NAMALWA (cell line): Measurements from ENCODE around the gene RCOR2.

ENCODE experiments used
- DNase-seq: peaks from one replicate; pipeline ENCODE4 v3.0.0-alpha.2; 2015; ENCODE audit warnings: low spot score

Gene RCOR2

DNA sequence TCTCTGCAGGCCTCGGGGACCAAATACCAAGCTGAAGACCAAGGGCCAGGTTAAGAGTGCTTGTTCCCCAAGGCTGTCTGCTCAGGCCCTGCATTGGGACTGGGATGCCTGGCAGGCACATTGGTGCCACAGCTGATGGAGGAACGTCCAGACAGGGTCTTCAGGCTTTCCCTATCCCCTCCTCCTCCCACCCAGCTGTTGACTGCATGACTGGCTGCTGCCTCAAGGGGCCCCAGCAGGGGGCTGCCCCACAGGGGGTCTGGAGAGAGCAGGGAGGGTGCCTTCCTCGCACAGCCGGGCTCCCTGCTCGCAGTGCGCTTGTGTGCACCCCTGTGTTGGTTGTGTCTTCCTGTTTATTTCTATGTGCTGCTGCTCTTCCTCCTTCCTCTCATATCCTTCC lies 9.9 kb downstream of the RCOR2 start:
- no peak for DNase-seq

DNA sequence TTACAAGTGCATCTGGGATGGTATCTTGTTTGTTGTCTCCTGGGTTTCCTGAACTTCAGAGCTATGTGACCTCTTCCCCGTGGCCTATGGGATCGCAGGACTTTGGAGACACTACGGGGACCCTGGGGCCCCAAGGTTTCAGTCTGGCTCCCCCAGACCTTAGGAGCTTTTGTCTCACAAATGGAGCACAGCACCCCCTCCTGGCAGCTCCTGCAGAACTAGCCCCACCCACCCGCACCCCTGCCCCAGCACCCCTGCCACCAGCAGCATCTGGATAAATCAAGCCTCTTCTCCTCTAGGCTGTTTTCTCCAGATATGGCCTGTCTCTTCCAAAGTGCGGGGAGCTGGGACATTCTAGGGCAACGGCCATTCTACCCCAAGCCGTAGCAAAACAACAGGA lies 10.4 kb downstream of the RCOR2 start:
- peak; percentile 45 for DNase-seq

DNA sequence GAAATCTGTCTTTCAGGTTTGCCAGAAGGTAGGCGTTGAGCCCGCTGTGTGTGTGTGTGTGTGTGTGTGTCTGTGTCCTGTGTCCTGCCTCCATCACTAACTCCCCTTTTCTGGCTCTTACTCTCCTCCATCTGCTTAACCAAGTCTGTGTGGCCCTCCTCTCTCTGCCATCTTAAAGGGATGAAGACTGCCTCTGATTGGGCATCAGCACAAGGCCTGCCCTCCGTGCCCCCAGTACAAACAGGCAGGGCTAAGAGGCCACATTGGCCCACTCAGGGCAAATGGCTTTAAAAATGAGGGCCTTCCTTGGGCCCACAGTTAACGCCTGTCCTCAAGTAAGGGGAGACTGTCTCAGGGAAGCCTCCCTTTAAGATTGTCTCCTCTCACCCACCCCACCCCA lies 10.9 kb downstream of the RCOR2 start:
- no peak for DNase-seq

DNA sequence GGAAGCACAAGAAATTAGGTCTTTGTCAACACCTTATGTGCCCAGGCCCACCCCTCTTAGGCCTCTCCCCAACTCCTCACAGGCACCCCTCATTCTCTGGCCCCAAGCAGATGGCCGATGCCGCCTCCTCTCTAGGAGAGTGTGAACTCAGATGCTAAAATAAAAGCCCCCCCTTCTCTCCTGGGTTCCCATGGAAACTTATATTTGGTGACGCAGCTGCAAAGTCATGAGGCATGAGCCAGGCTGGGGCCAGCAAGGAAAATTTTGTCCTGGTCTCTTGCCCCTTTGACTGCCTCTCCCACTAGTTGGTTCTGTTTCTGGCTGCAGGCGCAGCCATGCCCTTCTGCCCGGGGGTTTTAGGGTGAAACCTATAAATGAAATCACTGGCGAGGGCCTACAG lies 11.8 kb downstream of the RCOR2 start:
- DNase-seq: no peak

DNA sequence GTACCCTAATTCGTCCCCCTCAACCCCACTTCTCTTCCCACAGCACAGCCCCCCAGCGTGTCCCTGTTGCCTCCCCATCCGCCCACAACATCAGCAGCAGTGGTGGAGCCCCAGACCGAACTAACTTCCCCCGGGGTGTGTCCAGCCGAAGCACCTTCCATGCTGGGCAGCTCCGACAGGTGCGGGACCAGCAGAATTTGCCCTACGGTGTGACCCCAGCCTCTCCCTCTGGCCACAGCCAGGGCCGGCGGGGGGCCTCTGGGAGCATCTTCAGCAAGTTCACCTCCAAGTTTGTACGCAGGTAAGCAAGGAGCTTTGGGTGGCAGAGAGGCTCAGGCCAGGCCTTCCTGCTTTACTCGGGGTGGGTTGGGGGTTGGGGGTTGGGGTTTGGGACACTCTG lies 12.2 kb downstream of the RCOR2 start:
- DNase-seq: no peak

DNA sequence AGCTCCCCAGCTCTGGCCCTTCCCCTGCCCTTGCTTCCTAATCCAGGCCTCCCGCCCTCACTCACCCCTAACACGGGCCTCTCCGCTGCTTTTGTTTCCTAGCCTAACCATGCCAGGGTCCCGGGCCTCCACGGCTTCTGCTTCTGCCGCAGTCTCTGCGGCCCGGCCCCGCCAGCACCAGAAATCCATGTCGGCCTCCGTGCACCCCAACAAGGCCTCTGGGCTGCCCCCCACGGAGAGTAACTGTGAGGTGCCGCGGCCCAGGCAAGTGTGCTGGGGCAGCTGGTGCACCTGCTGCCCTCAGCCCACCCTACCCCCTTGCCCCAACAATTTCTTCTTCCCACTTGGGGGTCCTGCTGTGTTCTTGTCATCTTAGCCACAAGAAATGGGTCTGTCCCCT lies 13.1 kb downstream of the RCOR2 start:
- DNase-seq: no peak

DNA sequence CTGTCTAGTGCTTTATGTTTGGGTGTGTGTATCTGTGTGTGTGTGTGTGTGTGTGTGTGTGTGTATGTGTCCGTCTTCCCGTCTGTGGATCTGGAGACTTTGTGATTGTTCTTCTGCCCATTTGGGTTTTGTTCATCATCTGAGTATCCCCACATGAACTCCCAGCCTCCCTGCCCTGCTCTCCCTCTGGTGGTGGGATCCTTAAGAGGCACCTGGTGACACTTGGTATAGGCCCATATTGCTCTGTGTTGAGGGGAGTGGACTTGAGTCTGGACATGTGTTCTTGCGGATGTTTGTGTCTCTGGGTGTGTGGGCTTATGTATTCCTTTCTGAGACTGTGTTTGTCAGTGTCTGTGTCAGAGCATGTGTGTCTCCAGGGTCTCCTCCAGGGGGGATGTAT lies 15.3 kb downstream of the RCOR2 start:
- peak; percentile 47 for DNase-seq

DNA sequence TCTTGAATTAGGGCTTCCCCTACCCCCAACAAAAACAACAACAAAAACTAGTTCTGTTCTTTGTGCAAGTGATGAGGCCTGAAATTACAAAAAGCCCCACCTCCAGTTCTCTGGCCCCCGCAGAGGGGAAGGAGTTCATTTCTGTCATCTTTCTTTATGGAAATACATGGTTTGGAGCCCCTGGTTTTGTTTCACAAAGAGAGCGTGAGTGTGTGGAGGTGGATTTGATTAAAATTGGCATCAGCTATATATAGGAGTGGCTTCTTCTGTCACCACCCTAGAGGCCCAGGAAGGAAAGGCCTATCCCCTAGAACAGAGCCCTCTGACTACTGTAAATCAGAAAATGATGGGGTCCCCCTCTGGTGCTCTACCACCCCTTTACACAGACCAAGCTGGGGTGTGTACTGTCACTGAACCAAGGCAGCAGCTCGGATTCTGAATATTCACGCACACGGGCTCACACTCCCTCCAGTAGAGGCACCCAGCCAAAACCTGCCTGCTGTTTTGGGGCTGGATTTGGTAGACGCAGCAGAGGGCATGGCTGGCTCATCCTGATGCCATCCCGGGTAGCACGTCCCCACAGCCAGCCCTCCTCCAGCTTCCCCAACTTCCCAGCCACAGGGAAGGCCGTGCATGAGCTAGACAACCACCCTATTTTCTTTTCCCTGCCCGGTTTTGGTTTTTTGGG lies 19.4 kb downstream of the RCOR2 start:
- DNase-seq: no peak

DNA sequence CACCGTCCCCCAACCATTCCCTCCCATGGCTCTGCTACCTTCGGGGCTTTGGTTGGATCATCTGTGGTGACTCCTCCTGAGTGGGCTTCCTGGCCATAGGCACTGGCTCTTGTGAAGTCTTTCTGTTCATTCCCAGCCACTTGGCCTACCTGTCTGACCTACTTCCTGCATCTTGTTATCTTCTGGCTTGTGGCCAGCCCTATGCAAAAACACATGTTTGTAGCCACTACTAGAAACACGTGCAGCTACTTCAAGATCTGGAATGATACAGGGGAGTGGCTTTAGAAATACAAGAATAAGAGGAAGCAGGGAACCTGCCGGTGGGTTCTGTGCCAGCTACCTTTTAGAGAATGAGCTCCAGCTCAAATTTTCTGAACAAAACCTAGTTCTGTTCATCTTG lies 20.9 kb downstream of the RCOR2 start:
- no peak for DNase-seq

DNA sequence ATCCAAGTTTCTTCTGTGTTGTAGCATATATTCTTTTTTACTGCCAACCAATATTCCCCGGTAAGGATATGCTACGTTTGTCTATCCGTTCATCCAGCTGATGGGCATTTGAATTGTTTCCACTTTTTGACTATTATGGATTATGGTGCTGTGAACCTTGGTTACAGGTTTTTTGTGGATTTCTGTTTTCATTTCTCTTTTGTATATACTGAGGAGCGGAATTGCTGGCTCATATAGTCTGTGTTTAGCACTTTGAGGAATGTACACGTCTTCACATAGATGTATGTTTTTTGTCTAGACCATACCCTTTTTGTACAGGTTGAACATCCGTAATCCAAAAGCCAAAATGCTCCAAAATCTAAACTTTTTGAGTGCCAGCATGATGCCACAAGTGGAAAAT lies 23.6 kb downstream of the RCOR2 start:
- no peak for DNase-seq

DNA sequence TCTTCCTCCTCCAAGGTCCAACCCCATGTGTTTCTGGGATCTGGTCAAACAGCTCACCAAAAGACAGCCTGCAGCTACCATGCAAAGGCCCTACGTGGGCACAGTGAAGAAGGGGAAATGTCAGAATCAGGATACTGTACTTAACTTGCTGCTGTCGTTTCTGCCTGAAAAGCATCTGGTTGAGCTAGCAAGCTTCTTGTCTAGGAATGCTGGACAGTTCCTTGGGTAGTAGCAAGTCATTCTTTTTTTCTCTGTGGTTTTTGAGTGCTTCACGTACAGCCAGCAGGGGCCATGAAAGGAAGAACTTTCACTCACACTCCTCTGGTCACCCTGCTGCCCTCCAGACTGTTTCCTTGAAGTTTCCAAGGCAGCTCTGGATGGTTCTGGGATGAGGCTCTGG lies 24.7 kb downstream of the RCOR2 start:
- no peak for DNase-seq

DNA sequence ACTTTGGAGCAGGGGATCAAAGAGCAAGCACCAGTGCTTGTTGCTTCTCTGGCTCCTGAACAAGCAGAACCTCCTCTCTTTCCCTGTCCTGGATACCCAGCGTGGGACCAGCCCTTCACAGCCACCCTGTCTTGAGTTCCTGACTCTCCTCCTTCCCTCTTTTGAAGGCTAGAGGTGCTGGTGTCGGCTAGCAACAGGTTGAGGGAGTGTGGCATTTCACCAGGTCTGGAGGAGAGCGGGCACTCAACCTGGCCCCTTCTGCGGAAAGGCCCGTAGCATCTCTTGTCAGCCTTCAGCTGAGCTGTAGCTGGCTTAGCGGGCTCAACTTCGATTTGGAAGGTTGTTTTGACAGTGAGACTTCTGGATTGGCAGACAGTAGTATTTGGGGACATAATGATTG lies 26.6 kb downstream of the RCOR2 start:
- no peak for DNase-seq

DNA sequence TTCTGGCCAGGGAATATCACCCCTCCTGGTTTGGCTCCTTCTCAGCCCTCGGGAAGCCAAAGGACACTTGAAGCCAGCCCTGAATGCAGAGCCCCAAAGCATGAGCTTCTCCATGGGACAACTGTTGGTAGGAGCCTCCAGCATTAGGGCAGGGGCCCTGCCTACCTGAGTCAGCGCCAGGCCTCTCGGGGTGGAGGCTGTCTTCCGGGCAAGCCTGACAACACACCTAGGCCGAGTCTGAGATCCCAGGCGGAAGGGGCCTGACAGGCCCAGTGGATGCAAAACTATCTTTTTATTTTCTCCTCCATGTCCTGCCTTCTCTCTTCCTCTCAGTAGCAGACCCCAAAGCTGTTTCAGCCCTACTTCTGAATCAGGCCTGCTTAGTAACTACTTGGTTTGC lies 27.6 kb downstream of the RCOR2 start:
- DNase-seq: no peak

DNA sequence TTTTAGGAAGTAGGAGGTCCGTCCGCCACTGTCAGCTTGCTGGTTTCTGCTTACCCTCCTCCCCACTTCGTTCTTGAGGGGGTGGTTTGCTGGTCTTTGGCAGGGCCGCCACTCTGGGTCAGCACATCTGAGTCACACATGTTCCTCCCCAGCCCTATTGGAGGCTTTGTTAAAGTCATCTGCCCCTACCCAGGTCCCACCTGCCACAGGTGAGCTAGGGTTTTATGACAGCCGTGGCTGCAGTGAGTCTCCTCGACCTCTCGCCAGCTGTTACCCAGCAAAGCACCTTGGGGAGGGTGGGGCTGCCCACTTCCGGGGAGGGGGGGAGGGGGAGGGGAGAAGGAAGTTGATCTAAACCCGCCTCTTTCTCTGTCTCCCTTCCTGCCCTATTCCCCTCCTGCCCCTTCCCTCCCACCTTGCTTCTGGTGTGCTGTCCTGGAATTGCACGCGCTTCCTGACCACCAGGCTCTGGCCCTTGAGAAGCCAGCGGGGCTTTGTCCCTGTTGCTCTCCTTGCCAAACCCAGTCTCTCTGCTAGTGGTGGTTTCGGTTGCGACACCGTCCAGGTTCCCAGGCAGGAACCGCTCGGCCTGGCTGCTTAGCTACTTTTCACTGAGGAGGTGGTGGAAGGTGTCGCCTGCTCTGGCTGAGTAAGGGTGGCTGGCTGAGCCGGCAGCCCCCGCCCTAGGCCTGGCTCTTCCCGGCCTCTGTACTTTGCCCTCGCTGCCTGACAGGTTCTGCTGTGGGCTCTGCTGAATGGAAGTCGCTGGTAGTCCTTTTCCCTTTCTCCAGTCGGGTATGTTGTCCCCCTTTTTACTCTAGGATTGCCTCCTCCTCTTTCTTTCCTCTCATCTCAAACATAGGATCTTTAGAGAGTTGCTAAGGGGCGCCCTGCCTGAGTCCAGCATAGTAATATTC lies 28.5 kb downstream of the RCOR2 start:
- DNase-seq: peak; percentile 60

DNA sequence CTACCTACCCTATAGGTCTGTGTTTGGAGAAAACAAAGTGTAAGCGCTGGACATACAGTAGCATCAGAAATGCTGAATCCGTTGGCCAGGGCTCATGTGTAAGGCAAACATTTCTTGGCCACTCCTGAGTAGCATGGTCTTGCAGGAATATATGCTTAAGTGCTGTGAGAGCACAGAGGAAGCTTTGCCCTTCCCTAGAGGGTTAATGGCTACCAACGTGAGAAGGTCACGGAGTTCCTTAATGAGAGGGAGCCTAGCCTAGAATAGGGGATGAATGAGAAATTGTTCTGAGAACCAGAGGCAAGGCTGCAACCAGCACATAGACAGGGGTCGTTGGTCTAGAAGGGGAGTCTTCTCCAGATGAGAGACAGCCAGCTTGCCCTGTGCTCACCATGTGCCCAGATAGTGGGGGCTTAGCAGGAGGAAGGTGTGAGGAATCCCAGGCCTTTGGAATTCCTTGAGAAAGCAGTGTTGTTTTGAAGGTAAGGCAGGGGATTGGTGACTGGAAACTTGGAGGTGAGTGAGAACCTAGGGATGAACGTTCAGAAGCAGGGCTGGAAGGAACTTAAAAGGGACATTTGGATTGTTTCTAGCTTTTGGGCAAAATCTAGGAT lies 29.5 kb downstream of the RCOR2 start:
- DNase-seq: no peak

DNA sequence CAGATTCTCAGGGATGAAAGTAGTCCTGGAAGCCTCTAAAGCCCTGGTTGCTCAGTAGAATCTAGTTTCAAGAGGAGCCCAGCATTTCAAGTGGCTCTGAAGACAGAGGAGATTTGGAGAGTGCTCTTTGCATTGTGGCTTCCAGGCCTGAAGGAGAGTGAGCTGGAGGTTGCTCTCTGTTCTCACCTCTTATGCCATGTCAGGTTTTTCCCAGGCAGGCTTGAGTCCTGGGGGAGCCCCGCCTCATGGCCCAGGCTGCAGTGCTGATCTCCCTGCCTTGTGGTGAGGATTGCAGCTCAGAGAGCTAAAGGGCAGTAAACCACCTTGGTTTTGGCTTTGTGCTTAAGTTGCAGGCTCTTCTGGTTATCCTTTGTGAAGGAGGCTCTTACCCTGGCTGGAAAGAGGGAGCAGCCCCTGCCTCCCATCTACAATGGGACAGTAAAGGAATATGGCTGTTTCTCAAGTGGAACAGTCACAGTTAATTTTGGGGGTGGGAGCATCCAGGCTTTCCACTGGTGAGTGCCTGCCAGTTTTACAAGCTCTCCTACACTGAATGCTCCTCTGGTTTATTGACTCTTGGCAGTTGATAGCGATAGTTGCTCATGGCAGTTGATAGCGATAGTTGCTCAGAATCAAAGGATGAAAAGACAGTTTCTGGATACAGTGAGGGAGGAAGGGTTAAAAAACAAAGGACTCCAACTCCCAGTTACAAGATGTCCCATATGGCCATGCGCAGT lies 32.6 kb downstream of the RCOR2 start:
- DNase-seq: no peak

DNA sequence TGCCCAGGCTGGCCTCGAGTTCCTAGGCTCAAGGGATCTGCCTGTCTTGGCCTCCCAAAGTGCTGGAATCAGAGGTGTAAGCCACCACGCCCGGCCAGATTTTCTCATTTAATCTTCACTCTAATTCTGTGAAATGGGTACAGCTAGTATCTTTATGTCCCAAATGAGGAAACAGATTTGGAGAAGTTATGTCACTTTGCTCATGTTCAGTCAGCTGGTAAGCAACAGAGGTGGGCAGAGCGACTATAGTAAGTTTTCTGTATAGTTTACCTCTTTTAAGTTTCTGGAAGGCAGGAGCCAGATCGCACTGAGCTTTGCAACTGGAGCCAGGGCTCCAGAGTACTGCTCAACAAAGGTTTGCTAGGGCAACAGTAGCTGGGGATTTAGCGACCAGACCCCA lies 33.2 kb downstream of the RCOR2 start:
- no peak for DNase-seq

DNA sequence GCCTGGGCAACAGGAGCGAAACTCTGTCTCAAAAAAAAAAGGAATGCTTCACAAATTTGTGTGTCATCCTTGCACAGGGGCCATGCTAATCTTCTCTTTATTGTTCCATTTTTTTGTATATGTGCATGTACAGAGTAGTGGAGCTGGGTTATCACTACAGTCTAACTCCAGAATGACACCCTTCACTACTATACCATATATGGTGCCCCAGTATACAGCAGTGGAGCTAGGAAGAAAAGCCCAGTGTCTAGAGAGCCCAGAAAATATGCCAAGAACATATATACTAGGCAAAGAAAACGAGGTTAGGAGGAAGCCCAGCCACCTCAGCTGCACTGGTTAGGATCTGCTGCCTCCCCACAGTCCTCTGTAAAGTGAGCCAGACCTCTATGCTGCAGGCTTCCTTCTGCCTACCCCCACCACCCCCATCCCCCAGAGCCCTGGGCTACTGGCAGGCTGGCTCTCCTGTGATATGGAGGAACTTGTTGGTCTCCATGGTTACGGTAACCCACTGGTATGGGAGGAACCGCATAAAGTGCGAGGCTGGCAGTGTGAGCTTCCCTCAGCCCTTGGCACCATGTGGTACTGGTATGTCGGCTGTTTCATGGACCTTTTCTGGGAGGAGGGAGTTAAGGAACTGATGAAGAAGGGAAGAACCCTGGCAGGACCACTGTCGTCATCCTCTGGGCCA lies 34.3 kb downstream of the RCOR2 start:
- no peak for DNase-seq

DNA sequence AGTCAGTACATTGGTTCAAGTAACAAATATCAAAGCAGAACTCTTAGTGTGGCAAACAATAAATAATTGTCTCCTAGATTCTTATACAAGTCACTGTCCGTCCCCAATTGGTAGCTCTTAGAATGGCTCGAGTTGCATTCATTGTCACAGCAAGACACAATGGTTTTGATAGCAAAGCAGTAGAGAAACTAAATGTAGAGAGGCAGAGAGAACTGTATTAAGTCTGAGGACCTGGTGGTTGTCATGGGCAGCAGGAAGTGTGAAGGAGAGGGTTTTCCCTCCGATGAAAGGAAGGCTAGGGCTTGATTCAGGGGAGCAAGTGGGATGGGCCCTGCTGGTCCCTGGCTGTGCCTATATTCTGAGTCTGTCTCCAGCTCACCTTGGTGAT lies 36.6 kb downstream of the RCOR2 start:
- no peak for DNase-seq

DNA sequence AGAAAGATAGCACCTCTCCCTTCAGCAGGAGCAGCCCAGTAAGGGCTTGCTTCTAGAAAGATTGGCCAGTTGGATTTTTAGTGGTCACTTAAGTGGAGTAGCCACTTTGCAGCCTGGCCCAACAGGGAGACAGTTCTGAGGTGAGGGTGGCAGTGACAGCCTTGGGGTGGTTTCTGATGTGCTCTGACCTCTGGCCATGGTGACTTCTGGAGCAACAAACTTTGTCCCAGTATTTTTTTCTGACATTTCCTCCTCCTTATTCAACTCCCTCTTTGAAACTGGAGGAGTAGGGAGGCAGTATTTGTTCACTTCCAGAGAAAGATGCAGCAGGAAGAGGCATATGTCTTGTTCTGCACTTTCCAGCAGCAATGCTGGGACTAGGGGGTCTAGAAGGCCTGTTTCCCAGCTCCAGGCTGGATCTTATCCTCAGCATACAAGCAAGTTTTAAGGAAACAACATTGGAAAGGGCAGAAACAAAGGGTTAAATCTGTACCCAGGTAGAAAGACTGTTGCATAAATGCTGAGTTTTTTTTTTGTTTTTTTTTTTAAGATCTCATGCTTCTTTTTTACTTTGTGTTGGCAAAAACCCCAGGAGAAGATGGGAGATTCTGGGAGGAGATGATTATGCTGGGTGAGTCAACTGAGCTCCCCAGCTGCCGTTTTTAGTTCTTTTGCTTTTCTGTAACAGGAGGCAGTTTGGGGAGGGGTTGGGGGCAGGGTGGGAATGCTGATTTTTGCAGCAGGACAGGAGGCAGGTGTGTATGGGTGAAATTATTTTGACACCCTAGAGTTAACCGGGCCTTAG lies 37.2 kb downstream of the RCOR2 start:
- no peak for DNase-seq

DNA sequence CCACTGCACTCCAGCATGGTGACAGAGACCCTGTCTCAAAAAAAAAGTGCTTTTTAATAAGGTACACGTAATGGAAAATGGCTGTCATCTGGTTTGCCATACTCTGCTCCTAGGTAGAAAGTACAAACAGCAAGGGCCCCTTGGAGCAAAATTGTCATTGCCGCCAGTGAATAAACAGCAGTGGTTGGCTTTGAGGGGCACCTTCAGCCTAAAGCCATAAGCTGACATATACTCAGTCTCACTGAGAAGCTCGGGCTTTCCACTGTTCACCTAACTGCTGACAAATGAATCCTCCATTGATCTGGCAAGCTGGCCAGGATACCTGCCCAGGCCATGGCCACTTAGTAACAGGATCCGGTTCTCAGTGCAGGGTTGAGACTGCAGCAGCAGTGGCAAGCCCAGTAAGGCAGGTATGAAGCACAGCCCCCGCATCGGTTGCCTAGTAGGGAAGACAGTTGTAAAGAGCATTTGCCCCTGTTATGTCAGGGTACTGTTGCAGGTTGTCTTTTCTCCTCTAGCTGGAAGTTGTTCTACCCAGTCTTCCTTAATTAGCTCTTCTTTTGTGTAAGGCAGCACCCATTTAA lies 39.2 kb downstream of the RCOR2 start:
- no peak for DNase-seq
